G401 (cell line): ENCODE data around the gene LYZL2. TPM values are rescaled to one million over a fixed set of nuclear protein-coding genes. Genes with fewer than 3 reads are reported as not detected.
A peak's percentile ranks its signal among the peaks of the same experiment; 100 is the strongest.
"Not testable (repeated sequence)": the region's sequence is repeated elsewhere in the genome, so short reads cannot be mapped to it uniquely, and the experiment has no call there.

Experiments
- DNase-seq: peaks from one replicate; pipeline ENCODE4 v3.0.0-alpha.2; 2015; ENCODE audit warnings: low spot score
- in situ Hi-C: cut with HindIII; loops from 2 replicates; pipeline ENCODE4 v1.10.0; 2016; ENCODE audit warnings: low sequenced_read_pairs, mixed read lengths
- total RNA-seq: library from RNA; depleted of rRNA; stranded (reverse); fragments of >200 nt; shearing (Covaris generic); gene quantifications from 2 replicates; pipeline ENCODE4 v1.2.3, GENCODE V29; 2014; rRNA removed

LYZL2 gene
- total RNA-seq = not detected in 2 replicates

DNA sequence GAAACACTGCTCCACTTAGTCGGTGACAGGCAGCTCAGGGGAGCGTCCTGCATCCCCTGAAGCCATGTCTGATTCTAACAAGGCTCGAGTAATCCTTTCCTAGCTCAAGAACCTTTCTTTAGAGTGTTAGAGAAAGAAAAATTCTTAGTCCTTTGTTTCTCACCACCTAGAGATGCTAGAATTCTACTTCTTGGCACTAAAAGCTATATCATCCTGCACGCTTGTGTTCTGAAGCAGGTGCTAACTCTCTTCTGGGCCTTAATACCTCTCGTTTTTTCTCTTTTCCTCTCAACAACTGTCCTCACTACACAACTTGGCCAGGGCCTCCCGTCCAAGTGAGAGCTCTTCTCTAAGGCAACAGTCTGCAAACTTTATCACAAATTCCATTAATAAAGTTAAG, at the start of gene LYZL2:
Gene LYZL2 (minus strand): TSS at position 101 of the 400 bp plus-strand sequence. CDS start 2,838 bp downstream, outside the sequence.
- DNase-seq = no peak
- in situ Hi-C loops = no loop called here

DNA sequence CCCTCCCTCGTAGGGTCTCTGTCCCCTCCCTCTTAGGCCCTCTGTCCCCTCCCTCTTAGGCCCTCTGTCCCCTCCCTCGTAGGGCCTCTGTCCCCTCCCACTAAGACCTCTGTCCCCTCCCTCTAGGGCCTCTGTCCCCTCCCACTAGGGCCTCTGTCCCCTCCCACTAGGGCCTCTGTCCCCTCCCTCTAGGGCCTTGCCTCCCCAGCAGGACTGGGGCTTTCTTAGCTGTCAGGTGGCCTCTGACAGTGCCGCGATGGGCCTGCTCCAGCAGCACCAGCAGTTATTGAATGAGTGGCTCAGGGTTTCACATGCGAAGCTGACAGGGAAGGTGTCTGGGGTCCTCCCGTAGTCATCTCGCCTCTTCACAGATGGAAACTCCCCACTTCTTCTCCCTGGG, 48.1 kb upstream of the LYZL2 start:
- DNase-seq, in situ Hi-C loops: not testable (repeated sequence)

DNA sequence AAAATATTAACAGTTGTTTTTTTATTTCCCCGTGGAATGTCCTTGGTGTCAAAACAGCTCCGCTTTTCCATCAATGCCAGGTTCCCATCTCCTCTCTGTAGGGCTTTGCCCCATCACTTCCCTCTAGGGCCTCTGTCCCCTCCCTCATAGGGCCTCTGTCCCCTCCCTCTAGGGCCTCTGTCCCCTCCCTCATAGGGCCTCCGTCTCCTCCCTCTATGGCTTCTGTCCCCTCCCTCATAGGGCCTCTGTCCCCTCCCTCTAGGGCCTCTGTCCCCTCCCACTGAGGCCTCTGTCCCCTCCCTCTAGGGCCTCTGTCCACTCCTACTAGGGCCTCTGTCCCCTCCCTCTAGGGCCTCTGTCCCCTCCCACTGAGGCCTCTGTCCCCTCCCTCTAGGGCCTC, 47.6 kb upstream of the LYZL2 start:
- in situ Hi-C loops = not testable (repeated sequence)

DNA sequence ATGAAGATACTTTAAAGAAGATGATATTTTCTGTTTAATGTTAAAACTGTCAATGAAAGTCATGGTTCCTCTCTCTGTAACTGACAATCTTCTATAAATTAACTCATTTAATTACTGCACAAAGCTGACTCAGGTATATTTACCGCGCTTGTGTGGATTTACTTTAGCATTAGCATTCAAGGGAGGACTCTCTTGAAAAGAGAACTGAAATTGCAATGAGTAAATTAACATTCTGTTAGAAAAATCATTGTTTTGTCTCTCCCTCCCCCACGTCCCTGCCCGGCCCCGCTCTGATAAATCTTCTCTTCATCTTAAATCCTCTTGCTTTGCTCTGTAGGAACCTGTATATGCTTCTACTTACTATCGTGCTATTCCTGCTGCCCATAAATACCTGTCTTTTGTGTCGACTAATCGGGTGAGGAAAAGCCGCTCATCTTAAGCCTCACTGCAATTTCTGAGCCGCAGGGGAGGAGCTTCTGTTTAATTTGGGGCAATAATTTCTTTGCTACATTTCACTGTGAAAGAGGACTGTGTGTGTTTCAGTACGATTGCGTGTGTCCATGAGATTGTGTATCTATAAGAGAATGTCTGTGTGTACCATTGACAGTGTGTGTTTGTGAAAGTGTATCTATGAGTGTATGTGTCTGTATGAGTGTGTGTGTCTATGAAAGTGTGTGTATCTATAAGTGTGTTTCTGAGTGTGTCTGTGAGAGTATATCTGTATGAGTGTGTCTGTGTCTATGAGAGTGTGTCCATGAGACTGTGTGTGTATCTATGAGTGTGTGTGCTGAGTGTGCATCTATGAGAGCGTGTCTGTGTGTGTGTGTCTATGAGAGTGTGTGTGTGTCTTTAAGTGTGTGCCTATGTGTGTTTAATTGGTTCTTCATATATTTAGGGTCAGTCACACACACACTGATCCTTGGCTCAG, 46.5 kb upstream of the LYZL2 start:
- no peak for DNase-seq
- in situ Hi-C loops = no loop called here

More for the DNA sequence above, 47.6 kb upstream of the LYZL2 start:
- not testable (repeated sequence) for DNase-seq

DNA sequence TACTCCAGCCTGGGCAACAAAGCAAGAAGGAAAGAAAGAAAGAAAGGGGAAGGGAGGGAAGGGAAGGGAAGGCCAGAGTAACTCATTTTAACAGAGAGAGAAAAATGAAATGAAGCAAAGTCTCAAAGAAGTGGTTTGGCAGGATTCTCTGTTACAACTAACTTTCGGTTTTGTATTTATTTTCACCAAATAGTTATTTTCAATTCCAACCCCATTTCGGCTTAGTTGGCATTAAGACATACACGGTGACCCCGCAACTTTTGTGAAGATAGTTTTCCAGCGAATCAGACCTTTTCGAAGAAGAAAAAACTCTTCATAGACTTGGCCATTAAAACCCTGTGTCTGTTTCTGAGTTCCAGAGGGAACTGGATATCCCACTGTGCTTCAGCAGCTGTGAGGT, 45.2 kb upstream of the LYZL2 start:
- in situ Hi-C loops = no loop called here

GRCh38 chr10:30673262-30673661, 43.7 kb upstream of the LYZL2 start:
- DNase-seq, in situ Hi-C loops: not testable (repeated sequence)

More for the DNA sequence above, 45.2 kb upstream of the LYZL2 start:
- no peak for DNase-seq

GRCh38 chr10:30672338-30672737, 42.8 kb upstream of the LYZL2 start:
- in situ Hi-C loops, DNase-seq: not testable (repeated sequence)

GRCh38 chr10:30671026-30671616, 41.6 kb upstream of the LYZL2 start:
- peak; percentile 53 for DNase-seq
- in situ Hi-C loops = no loop called here

DNA sequence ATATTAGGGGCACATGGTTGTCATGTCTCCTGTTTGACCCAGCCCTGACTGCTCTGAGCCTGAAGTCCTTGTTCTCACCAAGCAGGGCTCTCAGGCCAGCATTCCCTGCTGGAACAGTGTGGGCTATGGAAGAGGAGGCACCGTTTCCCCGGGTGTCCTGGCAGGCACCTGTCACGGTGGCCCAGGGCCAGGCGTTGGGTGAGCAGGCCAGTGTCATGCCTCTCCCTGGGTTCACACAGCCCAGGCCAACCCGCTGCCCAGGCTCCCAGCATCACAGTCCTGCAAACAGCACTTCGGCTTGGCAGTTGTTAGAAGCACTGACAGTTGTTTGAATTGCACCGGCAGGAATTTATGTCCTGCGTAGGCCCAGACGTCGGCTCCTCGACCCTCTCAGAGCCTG, 38.4 kb upstream of the LYZL2 start:
- in situ Hi-C loops, DNase-seq: not testable (repeated sequence)

DNA sequence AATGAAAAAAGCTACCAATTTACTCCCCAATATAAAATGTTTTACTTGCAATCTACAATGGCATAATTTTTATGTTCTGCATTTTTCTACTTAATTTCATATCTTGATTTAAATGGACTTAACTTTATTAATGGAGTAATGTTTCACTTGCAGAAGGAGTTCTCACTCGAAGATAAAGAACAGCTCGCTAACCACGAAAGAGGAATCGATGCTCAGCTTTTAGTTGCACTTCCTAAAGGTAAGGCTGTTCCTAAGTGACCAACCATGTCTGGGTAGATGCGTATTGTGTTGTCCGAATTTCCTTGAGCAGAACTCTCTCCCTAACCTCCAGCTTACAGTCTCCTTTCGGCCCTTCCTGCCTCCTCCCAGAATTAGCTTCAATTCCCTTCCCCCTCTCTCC, 33.9 kb upstream of the LYZL2 start:
- DNase-seq, in situ Hi-C loops: not testable (repeated sequence)

GRCh38 chr10:30662814-30663213, 33.3 kb upstream of the LYZL2 start:
- DNase-seq = no peak
- in situ Hi-C loops = no loop called here

GRCh38 chr10:30660314-30660713, 30.8 kb upstream of the LYZL2 start:
- DNase-seq, in situ Hi-C loops: not testable (repeated sequence)

GRCh38 chr10:30656233-30656632, 26.7 kb upstream of the LYZL2 start:
- no peak for DNase-seq
- in situ Hi-C loops = no loop called here

- in situ Hi-C loops, DNase-seq: not testable (repeated sequence)
Measured at GRCh38 chr10:30655001-30655400, 25.4 kb upstream of the LYZL2 start.

- DNase-seq, in situ Hi-C loops: not testable (repeated sequence)
Measured at GRCh38 chr10:30651470-30652397, 22.2 kb upstream of the LYZL2 start.

DNA sequence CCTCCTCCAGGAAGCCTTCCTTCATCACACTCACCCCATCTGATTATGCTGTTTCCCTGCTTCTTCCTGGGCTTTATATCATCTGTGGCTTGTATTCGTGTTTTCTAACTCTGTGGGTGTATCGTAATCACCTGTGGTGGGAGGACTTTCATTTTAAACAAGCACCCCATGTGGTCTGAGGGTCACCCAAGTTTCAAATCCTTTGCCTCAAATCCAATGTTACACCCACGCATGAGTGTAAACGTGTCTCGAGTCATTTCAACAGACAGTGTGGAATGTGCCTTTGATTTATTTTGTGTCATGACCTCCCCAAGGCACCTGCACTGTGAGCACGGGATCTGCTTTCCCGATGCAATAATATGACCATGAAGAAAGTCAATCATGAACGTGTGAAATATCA, 17.5 kb upstream of the LYZL2 start:
- in situ Hi-C loops = no loop called here
- no peak for DNase-seq

GRCh38 chr10:30645340-30645827, 15.8 kb upstream of the LYZL2 start:
- no peak for DNase-seq

DNA sequence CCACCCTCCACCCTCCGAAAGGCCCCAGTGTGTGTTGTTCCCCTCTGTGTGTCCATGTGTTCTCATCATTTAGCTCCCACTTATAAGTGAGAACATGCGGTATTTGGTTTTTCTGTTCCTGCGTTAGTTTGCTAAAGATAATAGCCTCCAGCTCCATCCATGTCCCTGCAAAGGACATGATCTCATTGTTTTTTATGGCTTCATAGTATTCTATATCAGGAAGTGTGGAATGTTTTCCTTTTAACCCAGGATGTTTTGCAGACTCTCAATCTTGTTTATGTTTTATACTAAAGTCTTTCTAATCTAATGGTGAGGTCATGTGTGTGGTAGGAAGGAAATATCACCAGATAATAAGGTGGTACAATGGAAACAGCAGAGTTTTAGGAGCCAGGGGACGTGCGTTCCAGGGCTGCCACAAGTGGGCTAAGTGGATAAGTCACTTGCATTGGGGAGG, 14.9 kb upstream of the LYZL2 start:
- in situ Hi-C loops, DNase-seq: not testable (repeated sequence)

More at GRCh38 chr10:30645340-30645827, 15.8 kb upstream of the LYZL2 start:
- in situ Hi-C loops = no loop called here
